Trophoblast cell (in vitro differentiated cells and primary cell): ENCODE measurements around the gene LAMB1.
A peak's percentile ranks its signal among the peaks of the same experiment; 100 is the strongest.
"Not testable (repeated sequence)": the region's sequence is repeated elsewhere in the genome, so short reads cannot be mapped to it uniquely, and the experiment has no call there.

Source experiments
- DNase-seq, 2 donors: peaks; one replicate each; pipeline ENCODE4 v3.0.0-alpha.2; 2016
- H2AFZ ChIP-seq: 2 replicates; pipeline ENCODE4 v1.6.1; 2013; ENCODE audit warnings: low read length, moderate library complexity, mild to moderate bottlenecking; ENCODE audit not compliant: insufficient read depth, poor library complexity
- H2AK5ac ChIP-seq: 2 replicates; pipeline ENCODE4 v1.6.1; 2013; ENCODE audit warnings: mild to moderate bottlenecking, low read length
- H2BK120ac ChIP-seq: 2 replicates; pipeline ENCODE4 v1.6.1; 2013; ENCODE audit warnings: low read length, mild to moderate bottlenecking, moderate library complexity; ENCODE audit not compliant: insufficient read depth, poor library complexity
- H2BK12ac ChIP-seq: 2 replicates; pipeline ENCODE4 v1.6.1; 2013; ENCODE audit warnings: mild to moderate bottlenecking, low read length, moderate library complexity
- H2BK5ac ChIP-seq: 2 replicates; pipeline ENCODE4 v1.6.1; 2013; ENCODE audit warnings: low read length, low read depth, moderate library complexity, mild to moderate bottlenecking; ENCODE audit not compliant: poor library complexity
- H3K14ac ChIP-seq: 2 replicates; pipeline ENCODE4 v1.6.1; 2013; ENCODE audit warnings: mild to moderate bottlenecking, low read length
- H3K18ac ChIP-seq: 2 replicates; pipeline ENCODE4 v1.6.1; 2013; ENCODE audit warnings: mild to moderate bottlenecking, low read length
- H3K23ac ChIP-seq: 2 replicates; pipeline ENCODE4 v1.6.1; 2013; ENCODE audit warnings: low read length
- H3K27ac ChIP-seq: 2 replicates; pipeline ENCODE4 v1.5.1; 2013; ENCODE audit warnings: low read depth, mild to moderate bottlenecking, inconsistent platforms, low read length, moderate library complexity
- H3K27me3 ChIP-seq: 2 replicates; pipeline ENCODE4 v1.6.1; 2013; ENCODE audit warnings: inconsistent platforms, mild to moderate bottlenecking, low read length, moderate library complexity; ENCODE audit not compliant: insufficient read depth
- H3K36me3 ChIP-seq, 2 experiments: 1 replicate in 1 of 2; 2 replicates in 1 of 2; pipeline ENCODE4 v1.6.1; 2013; ENCODE audit warnings: low read length in 2 of 2, mild to moderate bottlenecking in 2 of 2, moderate library complexity in 1 of 2; ENCODE audit not compliant: insufficient read depth in 2 of 2, control insufficient read depth in 1 of 2
- H3K4ac ChIP-seq: 2 replicates; pipeline ENCODE4 v1.6.1; 2013; ENCODE audit warnings: low read depth, mild to moderate bottlenecking, low read length, moderate library complexity
- H3K4me1 ChIP-seq, 2 experiments: 1 replicate in 1 of 2; 2 replicates in 1 of 2; pipeline ENCODE4 v1.6.1; 2013; ENCODE audit warnings: low read length in 2 of 2, mild to moderate bottlenecking in 2 of 2, moderate library complexity in 1 of 2; ENCODE audit not compliant: insufficient read depth in 2 of 2, control insufficient read depth in 1 of 2
- H3K4me2 ChIP-seq: 2 replicates; pipeline ENCODE4 v1.6.1; 2013; ENCODE audit warnings: inconsistent platforms, mild to moderate bottlenecking, low read length, moderate library complexity
- H3K4me3 ChIP-seq: 2 replicates; pipeline ENCODE4 v1.5.1; 2013; ENCODE audit warnings: mild to moderate bottlenecking, low read depth, low read length, inconsistent platforms
- H3K79me1 ChIP-seq: one replicate; pipeline ENCODE4 v1.6.1; 2013; ENCODE audit warnings: low read length
- H3K79me2 ChIP-seq: 2 replicates; pipeline ENCODE4 v1.6.1; 2013; ENCODE audit warnings: low read length, mild to moderate bottlenecking; ENCODE audit not compliant: control insufficient read depth, insufficient read depth, poor library complexity
- H3K9ac ChIP-seq: 2 replicates; pipeline ENCODE4 v1.6.1; 2013; ENCODE audit warnings: mild to moderate bottlenecking, low read length
- H3K9me3 ChIP-seq: 2 replicates; pipeline ENCODE4 v1.6.1; 2013; ENCODE audit warnings: low read depth, mild to moderate bottlenecking, control low read depth, inconsistent platforms, low read length; ENCODE audit not compliant: insufficient read depth
- H4K12ac ChIP-seq: 2 replicates; pipeline ENCODE4 v1.6.1; 2013; ENCODE audit warnings: low read depth, mild to moderate bottlenecking, low read length, moderate library complexity
- H4K8ac ChIP-seq: 2 replicates; pipeline ENCODE4 v1.6.1; 2013; ENCODE audit warnings: low read depth, mild to moderate bottlenecking, low read length, moderate library complexity
- H4K91ac ChIP-seq: one replicate; pipeline ENCODE4 v1.6.1; 2013; ENCODE audit warnings: low read depth, mild to moderate bottlenecking, low read length, moderate library complexity
- WGBS: extraction: QIAGEN DNeasy Blood & Tissue Kit; methylation state at CpG from one replicate; pipeline ENCODE4 v1.1.7; 2013; ENCODE audit warnings: missing lambda C conversion rate; ENCODE audit not compliant: insufficient read length, insufficient coverage; ENCODE audit errors: extremely low coverage; 5-methylcytosine and 5-hydroxymethylcytosine counted together

Gene LAMB1

GRCh38 chr7:107902381-107902780, 100.6 kb downstream of the LAMB1 start:
- no peak overlapping the region for H3K14ac ChIP-seq
- no peak overlapping the region for H4K91ac ChIP-seq
- H3K23ac ChIP-seq: no peak overlapping the region
- H2AK5ac ChIP-seq: no peak overlapping the region
- no peaks in the 10 kb centered on the region for H3K79me1 ChIP-seq
- no peaks in the 10 kb centered on the region for H3K27me3 ChIP-seq
- peaks cover 5 to 9% of the 10 kb centered on the region in 2 experiments for H3K36me3 ChIP-seq
- H2AFZ ChIP-seq: no peak overlapping the region
- H3K4ac ChIP-seq: no peak overlapping the region
- no peak overlapping the region for H4K12ac ChIP-seq
- no peaks in the 10 kb centered on the region for H3K79me2 ChIP-seq
- H2BK5ac ChIP-seq: no peak overlapping the region
- H4K8ac ChIP-seq: no peak overlapping the region
- no peak overlapping the region for H3K18ac ChIP-seq
- no peaks in the 10 kb centered on the region for H3K4me1 ChIP-seq
- H3K9me3 ChIP-seq: no peaks in the 10 kb centered on the region
- no peak overlapping the region for H3K4me3 ChIP-seq
- H2BK120ac ChIP-seq: no peak overlapping the region
- H3K27ac ChIP-seq: no peak overlapping the region
- no peak overlapping the region for H3K4me2 ChIP-seq
- DNase-seq: peak in 1 of 2 donors; percentile 40
- H3K9ac ChIP-seq: no peak overlapping the region
- no peak overlapping the region for H2BK12ac ChIP-seq

DNA sequence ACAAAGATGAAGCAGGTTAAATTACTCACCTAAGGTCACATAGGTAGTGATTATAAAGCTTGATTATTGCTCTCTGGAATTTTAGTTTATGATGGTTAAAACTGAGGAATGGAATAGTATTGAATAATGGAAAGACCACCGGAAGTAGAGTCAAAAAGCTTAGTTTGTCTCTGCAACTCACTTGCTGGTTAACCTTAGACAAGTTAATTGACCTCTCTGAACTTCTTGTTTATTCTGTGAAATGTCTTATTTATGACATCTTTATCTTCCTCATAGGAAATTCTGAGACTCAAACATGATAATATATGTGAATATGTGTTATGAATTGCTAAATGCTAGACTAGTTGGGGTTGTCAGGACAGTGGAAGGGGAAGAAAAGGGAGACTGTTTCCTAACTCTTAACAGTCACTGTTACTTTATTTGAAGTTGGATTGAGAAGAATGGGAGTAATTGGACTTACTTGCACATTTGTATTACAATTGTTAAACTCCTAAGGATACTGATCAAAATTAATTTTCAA, 102.4 kb downstream of the LAMB1 start:
- no peak overlapping the region for H3K4ac ChIP-seq
- H3K18ac ChIP-seq: no peak overlapping the region
- no peak overlapping the region for H2BK120ac ChIP-seq
- DNase-seq: no peak
- H3K27me3 ChIP-seq: no peaks in the 10 kb centered on the region
- H3K14ac ChIP-seq: no peak overlapping the region
- no peak overlapping the region for H4K12ac ChIP-seq
- no peak overlapping the region for H3K27ac ChIP-seq
- no CpG with 5 or more reads among the region's 1 CpG for WGBS
- H2AFZ ChIP-seq: no peak overlapping the region
- no peaks in the 10 kb centered on the region for H3K4me1 ChIP-seq
- no peak overlapping the region for H4K8ac ChIP-seq
- no peak overlapping the region for H2AK5ac ChIP-seq
- peaks cover 4 to 9% of the 10 kb centered on the region in 2 experiments for H3K36me3 ChIP-seq
- H3K79me1 ChIP-seq: no peaks in the 10 kb centered on the region
- no peak overlapping the region for H3K4me2 ChIP-seq
- H4K91ac ChIP-seq: no peak overlapping the region
- H3K23ac ChIP-seq: no peak overlapping the region
- no peaks in the 10 kb centered on the region for H3K9me3 ChIP-seq
- no peak overlapping the region for H3K4me3 ChIP-seq
- no peak overlapping the region for H2BK12ac ChIP-seq
- H3K79me2 ChIP-seq: no peaks in the 10 kb centered on the region
- H3K9ac ChIP-seq: no peak overlapping the region
- H2BK5ac ChIP-seq: no peak overlapping the region

DNA sequence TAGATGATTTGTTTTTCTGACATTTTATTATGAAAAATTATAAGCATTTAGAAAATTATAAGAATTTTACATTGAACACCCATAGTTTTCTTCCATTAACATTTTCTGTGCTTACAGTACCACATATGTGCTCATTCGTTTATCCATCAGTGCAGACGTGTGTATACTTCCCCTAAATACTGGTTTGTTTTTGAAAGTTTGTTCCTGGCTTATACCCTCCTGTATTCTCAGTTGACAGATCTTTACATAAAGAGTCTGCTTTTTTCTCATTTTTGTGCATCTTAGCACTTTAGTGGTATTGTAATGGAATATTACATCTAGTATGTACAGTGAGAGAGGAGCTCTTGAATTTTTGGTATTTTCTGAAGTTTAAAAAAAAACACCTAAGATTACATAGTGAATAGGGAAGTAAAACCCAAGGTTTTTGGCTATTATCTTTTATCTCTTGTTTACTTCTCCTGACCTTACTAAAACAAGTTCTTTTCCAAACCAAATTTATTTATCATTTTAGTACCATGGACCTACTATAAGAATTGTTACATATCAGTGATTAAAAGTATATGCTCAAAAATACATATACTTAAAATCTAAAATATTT, 103.9 kb downstream of the LAMB1 start:
- H3K4ac ChIP-seq: no peak overlapping the region
- H2BK120ac ChIP-seq: no peak overlapping the region
- no peak overlapping the region for H3K23ac ChIP-seq
- no peaks in the 10 kb centered on the region for H3K9me3 ChIP-seq
- no peak overlapping the region for H2BK12ac ChIP-seq
- no peak for DNase-seq
- H2AFZ ChIP-seq: no peak overlapping the region
- no peak overlapping the region for H2AK5ac ChIP-seq
- H3K79me2 ChIP-seq: no peaks in the 10 kb centered on the region
- H3K36me3 ChIP-seq: peaks cover 8 to 9% of the 10 kb centered on the region in 2 experiments
- WGBS: no CpG with 5 or more reads among the region's 2 CpGs
- H3K79me1 ChIP-seq: no peaks in the 10 kb centered on the region
- H3K27ac ChIP-seq: no peak overlapping the region
- H3K18ac ChIP-seq: no peak overlapping the region
- H4K91ac ChIP-seq: no peak overlapping the region
- H2BK5ac ChIP-seq: no peak overlapping the region
- no peak overlapping the region for H4K12ac ChIP-seq
- H3K27me3 ChIP-seq: no peaks in the 10 kb centered on the region
- no peak overlapping the region for H3K14ac ChIP-seq
- no peaks in the 10 kb centered on the region for H3K4me1 ChIP-seq
- no peak overlapping the region for H3K4me2 ChIP-seq
- no peak overlapping the region for H4K8ac ChIP-seq
- no peak overlapping the region for H3K9ac ChIP-seq
- no peak overlapping the region for H3K4me3 ChIP-seq

DNA sequence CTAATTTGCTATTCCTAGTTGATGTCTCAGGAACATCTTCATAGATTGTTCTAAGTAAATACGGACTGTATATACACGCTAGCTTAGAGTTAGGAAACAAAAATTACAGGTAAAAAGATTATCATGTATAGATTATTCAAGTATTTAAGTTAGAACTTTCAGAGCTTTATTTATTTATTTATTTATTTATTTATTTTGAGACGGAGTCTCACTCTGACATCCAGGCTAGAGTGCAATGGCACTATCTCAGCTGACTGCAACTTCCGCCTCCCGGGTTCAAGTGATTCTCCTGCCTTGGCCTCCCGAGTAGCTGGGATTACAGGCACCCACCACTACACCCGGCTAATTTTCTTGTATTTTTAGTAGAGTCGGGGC, 110.6 kb downstream of the LAMB1 start:
- H3K23ac ChIP-seq, H2BK5ac ChIP-seq, H3K9me3 ChIP-seq, H3K9ac ChIP-seq, H3K14ac ChIP-seq, H2AK5ac ChIP-seq, H2BK12ac ChIP-seq, H4K12ac ChIP-seq, DNase-seq, H3K4me1 ChIP-seq, H3K27ac ChIP-seq, H2AFZ ChIP-seq, H3K4me2 ChIP-seq, H3K79me1 ChIP-seq, H3K4me3 ChIP-seq, H3K18ac ChIP-seq, H3K4ac ChIP-seq, H3K36me3 ChIP-seq, H3K79me2 ChIP-seq, H4K91ac ChIP-seq, H3K27me3 ChIP-seq, H4K8ac ChIP-seq, H2BK120ac ChIP-seq: not testable (repeated sequence)
- WGBS: no CpG with 5 or more reads among the region's 8 CpGs
